HG03342 (cell line): ENCODE measurements around the gene TANGO6.

Experiments used
- ATAC-seq: cut with Tn5 transposase; IDR thresholded peaks from one replicate; pipeline ENCODE4 v1.9.1; 2021; ENCODE audit warnings: mild to moderate bottlenecking, moderate library complexity; ENCODE audit not compliant: unreplicated experiment

The TANGO6 gene

DNA sequence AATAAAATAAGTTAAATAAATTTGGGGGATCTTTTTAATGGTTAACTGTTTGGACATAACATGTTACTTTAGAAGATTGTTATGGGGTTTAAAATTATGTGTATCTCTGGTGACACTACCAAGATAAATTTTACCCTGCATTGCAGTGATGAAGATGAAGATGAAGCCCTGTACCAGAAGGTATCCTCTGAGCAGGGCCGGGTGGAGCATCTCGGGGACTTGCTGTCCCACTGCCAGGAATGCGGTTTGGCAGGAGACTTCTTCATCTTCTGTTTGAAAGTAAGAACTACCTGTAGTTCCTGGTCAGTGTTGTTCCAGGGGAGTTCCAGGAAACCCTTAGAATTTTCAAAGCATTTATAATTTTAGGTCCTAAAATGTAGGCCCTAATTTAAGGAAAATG is 64.0 kb downstream of the TANGO6 start:
- ATAC-seq = no peak

DNA sequence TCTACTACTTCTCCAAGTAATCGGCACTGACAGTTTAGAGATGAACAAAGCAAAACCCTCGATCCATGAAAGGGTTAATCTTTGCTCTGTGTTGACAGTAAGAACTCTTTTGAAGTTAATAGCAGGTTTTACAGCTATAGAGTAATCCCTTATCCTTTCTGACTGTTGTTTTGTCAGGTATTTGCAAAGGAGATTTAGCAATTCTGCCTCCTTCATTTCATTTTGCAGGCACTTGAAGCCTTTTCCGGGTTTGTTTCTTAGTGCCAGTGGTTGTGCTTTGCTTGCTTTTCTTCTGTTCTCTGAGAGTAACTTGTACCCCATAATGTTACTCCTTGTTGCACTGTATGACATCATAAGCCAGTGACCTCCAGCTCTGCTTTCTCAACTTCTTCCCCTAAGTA is 64.5 kb downstream of the TANGO6 start:
- ATAC-seq = no peak

DNA sequence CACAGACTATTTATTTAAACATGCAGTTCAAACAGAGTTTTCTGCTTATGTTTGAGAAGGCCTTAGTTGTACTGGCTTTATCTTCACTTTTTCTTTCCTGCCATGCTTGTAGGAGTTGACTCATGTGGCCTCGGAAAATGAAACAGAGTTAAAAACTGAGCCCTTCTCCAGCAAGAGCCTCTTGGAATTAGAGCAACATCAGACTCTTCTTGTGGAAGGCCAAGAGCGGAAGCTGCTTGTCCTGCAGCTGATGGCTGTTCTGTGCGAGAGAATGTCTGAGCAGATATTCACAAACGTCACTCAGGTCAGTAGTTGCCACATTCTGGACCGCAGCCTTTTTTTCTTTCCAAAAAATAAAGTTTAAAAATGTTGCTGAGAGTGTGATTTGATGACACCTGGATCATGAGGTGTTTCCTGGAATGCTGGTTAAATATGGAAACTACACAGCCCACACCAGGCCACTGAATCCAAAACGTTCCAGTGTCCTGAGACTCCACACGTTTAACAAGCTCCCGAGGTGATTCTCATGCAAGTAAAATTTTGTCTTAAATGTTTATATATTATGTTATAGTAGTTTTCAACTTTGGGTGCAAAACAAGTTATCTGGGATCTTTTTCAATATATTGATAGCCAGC is 65.9 kb downstream of the TANGO6 start:
- ATAC-seq = no peak

DNA sequence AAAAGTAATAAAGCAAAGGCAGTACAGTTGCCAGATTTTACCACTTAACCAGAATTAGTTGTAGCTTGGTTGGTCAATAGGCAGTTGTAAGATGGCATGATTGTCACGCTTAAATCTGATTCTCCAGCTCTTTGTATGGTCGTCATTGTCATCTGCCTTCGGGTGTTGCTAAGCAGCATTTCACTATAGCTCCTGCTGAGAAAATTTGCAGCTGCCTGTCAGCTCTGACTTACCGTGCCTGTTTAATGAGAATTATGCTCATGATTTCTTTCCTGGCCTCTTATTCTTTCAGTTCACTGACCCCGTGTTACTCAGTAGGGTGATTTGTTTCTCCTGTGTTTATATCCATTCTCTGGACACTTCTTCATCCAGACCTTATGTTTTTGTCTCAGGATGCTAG is 66.7 kb downstream of the TANGO6 start:
- no peak for ATAC-seq

DNA sequence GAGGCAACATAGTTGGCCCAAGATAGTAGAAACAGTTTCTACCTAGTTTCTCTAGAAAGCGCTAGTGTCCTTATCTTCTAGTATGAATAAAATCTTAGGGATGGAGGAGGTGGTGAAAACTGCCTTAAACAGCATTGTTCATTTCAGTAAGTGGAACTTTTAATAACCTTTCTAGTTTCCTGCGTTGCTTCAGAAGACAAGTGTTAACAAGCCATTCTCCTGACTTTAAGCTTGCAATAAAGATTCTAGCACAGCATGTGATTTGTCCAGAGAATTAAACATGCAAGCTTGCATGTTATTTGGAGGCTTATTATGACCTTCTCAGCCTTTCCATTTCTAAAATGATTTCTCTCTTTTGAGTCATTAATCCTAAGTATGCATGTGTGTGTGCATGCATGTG is 72.3 kb downstream of the TANGO6 start:
- no peak for ATAC-seq

DNA sequence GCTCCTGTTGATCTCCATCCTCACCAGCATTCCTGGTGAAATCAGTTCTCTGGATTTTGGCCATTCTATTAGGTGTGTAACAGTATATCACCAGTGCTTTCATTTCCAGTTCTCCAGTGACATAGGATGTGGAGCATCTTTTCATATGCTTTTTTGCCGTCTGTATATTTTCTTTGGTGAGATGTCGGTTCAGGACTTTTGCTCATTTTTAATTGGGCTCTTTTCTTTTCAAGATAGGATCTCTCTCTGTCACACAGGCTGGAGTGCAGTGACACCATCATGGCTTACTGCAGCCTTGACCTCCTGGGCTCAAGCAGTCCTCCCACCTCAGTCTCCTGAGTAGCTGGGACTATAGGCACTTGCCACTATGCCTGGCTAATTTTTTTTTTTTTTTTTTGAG is 74.2 kb downstream of the TANGO6 start:
- ATAC-seq = no peak

DNA sequence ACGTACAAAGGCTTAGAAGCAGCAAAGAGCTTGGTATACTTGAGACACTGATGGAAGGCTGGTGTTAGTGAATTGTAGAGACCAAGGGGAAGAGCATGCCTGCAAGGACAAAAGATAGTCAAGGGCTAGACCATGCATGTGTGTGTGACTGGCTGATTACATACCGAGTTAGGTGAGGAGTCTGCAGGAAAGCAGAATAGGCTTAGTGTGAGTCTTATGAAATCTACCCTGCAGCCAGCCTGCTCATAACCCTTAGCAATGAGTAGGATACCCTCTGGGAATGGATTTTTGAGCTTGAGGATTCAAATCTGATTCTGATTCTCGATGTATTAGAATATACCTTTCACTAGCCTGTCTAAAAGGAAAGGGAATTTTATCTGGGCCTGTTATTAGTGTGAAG is 77.0 kb downstream of the TANGO6 start:
- no peak for ATAC-seq

DNA sequence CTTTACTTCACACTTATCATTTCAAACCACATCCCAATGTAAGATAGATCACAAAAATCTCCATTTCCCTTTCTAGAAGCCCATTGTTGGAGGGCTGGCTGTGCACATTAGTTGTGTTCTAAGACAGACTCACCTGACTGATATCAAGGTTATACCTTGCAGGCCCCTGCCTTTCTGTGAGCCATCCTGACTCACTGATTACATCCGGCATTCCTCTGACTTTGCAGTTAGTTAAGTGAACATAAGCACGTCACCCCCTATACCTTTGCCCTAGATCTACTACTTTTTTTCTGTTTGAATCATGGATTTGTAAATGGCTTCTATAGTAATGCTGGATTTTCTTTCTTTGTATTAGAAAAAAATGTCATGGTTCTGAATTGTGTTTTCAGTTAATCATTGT is 78.3 kb downstream of the TANGO6 start:
- no peak for ATAC-seq

DNA sequence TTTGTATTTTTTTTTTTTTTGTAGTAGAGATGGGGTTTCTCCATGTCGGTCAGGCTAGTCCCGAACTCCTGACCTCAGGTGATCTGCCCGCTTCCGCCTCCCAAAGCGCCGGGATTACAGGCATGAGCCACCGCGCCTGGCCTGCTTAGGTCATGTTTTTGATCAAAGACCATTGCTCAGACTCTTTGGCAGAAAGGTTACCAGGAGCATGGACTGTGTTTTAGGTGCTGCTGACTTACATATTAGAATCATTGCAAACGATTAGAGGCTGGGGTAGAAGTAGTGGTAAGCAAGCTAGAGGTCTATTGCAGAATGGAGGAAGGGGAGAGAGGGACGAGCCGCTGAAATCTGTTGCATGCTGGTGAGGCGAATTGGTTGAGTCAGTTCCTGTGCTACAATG is 79.8 kb downstream of the TANGO6 start:
- ATAC-seq = no peak

DNA sequence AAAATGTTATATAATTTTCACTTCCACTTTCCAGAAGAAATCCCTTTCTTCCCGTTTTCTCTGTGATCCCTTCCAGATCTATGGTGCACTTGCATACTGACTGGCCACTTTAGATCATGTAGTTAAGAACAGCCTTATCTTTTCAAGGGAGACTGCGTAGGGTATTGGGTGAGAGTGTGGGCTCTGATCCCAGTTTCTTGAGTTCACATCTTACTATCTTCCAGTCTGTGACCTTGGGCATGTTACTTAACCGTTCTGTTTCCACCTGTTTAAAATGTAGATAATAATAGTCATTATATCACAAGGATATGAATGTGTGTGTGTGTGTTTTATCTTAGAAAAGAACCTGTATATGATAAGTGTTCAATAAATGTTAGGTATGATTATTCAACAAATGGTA is 83.7 kb downstream of the TANGO6 start:
- no peak for ATAC-seq

DNA sequence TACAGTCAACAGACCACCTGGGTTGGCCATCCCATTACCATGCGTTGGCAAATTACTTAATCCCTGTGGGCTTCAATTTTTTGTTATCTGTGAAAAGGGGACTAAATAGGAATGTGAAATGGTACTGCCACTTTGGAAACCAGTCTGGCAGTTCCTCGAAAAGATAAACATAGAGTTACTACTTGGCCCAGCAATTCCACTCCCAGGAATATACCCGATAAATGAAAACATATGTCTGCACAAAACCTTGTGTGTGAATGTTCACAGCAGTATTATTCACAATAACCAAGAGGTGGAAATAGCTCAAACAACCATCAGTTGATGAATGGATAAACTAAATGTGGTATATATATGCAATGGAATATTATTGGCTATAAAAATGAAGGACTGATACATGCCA is 87.9 kb downstream of the TANGO6 start:
- ATAC-seq = no peak

DNA sequence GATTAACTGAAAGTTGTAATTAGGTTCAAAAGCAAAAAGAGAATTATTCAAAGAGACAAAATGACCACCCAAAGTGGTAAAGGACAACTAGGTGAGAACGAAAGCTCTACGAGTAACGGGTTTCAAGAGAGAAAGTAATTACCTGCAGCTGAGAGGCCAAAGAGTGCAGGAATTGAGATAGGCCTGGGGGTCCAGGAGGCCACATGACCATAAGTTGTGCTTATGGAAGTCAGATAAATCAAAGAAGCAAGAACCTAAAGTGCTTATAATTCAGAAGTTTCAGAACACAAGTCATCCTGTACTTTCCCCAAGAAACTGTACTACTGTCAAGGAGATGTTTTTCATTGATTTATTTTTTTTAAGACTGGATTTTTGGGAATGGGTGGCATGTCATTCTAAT is 91.1 kb downstream of the TANGO6 start:
- ATAC-seq = no peak

DNA sequence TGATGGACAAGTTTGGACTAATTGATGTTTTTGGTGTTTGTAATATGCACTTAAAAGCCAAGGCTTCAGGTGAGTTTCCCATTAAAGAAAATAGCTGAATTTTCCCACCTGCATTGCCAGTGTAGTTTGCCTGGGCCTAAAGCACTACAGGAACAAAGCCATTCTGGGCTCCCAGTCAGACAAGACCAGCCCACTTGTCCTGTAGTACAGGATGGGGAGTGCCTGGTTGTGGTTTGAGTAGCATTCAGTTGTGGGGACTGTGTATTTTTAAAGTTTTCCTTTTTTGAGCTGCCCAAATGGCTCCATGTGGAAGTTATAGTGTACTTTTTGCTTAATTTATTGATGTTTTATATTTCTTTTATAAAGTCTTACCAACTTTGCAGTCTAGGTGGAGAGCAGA is 91.7 kb downstream of the TANGO6 start:
- ATAC-seq = no peak

DNA sequence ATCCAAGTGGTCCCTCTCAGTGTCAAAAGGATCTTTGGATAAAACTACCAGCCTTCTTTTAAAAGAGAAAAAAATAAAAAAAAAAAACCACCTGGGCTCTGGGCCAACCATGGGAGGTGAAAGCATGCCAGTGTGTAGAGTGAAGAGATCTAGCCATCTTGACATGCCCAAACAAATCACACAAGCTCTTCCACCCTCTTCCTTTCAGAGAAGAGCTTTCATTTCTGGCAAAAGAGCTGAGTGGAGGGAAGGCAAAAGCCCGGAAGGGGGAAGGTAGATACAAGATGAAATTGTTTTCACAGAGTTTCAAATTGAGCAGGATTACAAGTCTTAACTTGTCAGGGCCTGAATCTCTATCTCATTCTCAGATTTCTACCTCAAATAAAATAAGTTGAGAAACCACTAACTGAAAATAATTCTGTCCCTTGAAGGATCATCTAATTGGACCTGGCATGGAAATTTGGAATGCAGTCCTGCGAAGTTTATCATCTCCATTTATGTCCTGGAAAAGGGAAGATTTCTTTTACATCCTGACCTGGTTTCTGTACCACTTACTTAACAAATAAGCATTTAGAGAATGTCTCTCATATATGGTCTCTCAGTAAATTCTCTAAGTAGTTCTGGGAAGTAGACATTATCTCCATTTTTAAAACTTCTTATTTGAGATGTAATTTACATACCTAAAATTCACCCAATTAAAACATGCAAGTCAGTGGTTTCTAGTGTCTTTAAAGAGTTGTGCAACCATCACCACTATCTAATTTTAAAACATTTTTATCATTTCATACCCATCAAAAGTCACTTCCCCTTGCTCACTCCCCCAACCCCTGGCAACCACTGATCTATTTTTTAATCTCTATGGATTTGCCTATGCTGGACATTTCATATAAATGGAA is 93.7 kb downstream of the TANGO6 start:
- no peak for ATAC-seq

DNA sequence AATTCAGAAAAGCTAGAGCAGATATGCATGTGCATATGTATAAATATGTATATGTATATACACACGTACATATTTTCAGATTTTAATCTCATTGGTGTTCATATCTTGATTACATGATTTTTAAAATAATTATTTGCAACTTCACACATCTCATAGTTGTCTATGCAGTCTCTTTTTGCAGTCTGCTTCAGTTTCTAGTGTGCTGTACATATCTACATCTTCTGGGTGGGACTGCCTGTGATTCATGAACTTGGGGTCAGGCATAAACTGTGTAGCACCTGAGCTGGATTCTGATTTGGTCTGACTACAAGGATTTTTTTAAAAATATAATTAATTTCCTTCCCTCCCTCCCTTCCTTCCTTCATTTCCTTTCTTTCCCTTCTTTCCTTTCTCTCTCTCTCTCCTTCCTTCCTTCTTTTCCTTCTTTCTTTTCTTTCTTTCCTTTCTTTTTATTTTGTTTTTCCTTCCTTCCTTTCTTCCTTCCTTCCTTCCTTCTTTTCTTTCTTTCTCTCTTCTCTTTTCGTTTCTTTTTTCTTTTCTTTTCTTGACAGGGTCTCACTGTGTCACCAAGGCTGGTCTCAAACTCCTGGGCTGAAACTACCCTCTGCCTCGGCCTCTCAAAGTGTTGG is 96.5 kb downstream of the TANGO6 start:
- no peak for ATAC-seq

DNA sequence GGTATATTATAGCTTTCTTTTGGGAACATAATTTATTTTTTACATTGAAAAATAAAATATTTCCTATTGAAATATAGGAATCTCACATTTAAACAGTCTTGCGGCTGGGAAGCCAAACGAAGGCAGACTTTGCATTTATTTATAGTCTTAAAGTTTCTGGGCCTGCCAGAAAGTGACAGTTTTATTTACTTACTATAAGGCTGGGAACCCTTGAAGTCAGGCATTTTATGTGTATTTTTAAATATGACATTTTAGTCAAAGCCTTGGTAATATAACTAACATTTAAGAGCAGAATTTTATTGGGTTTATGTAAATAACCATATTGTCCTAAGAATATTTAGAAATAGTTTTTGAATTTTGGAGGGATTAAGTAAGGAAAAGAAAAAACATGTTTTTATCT is 97.5 kb downstream of the TANGO6 start:
- ATAC-seq = no peak

DNA sequence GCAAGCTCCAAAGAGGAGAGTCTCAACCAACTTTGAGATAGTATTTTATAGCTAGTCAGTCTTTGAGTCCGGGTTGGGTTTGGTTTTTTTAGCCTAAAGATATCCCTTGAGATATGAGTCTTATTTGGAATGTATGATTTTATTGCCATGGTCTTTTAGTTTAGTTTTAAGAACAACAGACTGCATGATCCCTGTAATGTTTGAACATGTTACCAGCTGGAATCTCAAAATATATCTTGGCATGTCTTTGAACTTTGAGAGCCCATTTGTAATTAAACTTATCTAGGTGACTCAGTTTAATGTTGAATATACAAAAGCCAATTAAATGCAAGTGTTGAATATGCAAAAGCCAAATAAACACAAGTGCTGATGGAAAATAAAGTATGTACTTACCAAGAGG is 100.6 kb downstream of the TANGO6 start:
- ATAC-seq = no peak

DNA sequence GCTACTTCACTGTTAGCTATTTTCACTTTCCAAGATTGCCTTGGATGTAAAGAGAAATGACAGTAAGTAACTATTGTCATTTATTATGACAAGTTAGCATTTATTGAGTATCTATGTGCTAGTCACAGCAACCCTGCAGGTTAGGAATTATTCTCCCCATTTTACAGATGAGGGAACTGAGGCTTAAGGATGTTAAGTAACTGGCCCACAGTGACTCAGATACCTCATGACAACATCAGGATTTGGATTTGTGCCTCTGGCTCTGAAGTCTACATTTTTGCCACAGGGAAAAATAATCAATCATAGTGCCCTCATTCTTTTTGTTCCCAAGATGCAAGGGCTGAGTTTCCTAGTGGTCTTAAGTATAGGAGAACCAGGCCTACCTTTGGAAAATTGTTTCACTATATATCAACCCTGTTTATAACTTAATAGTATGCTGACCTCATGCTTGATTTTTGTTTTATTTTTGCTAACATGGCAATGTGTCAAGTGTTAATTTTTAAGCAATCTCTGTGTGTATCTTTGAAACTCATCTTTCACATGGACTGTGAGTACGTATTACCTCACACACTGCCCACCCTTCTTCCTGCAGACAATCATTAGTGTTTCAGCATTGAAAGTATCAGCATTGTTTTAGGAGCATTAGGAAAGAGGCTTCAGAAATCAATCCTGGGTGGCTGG is 105.0 kb downstream of the TANGO6 start:
- ATAC-seq = no peak

DNA sequence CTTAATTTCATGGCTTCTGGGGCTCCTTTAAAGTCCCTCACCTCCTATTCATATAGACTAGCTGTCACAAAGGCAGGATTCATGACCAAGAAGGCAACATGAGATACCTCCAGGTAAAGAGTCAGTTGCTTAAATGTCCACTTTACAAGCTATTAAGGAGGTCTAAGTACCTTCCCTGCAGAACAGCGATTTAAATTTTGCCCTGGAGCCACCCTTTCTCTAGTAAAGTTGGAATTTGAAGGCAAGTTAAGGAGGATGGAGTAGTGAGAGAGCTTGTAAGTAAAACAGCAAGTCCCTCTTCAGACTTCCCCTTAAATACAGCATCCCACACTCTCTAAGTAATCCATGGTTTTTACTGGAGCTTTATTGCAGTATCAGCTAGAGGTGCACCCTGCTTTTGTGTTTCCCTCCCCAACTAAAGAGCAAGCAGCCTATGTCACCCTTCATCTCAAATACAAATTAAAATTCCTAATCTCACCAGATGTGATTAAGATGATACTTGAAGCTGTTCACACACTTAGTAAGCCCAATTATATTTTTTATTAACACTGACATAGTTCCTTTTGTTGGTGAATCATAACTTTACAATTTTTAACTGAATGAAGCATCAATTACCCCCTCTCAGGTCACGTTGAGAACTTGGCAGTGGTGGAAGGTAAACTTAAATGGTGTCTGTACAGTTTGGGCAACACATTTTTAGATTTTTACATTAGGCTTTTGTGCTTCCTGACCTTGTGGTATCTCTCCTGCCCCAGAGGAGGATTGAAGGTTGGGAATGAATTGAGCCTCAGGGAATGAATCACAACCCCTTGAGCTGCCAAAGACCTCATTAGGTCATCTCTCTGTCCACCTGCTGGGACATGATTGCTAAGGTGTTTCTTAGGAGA is 108.9 kb downstream of the TANGO6 start:
- ATAC-seq = no peak

DNA sequence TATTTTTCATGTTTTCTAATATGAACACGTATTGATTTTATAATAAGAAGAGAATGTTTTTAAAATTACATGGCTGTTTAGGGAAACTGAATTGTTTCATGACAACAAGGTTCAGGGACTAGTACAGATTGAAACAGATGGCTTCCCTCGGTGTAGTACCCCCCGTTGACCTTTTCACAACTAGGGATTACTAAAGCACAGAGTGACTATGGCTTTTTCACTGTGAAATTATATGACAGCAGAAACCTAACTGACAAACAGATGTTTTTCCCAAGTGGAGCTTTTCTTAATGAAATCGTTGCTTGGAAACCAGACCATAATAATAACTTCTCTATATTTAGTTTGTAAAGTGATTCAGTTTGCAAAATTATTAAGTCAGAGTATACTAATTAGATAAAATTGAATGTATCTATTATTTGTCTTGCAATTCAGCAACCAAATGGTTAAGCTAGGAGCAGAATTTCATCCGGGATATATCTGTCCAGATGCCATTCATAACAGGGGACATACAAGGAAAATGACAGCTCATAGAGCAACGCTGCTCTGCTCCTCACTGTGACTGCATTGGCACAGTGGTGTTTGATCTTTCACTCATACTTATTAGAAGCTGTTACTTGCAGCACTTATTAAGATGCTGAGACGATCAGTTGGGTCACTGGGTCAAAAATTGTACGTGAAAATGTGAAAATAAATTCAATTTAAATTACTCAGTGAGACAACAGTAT is 111.7 kb downstream of the TANGO6 start:
- no peak for ATAC-seq
